Measurements from ENCODE around the gene EMILIN1.
"Not testable (repeated sequence)": the region's sequence is repeated elsewhere in the genome, so short reads cannot be mapped to it uniquely, and the experiment has no call there.

The EMILIN1 gene

DNA sequence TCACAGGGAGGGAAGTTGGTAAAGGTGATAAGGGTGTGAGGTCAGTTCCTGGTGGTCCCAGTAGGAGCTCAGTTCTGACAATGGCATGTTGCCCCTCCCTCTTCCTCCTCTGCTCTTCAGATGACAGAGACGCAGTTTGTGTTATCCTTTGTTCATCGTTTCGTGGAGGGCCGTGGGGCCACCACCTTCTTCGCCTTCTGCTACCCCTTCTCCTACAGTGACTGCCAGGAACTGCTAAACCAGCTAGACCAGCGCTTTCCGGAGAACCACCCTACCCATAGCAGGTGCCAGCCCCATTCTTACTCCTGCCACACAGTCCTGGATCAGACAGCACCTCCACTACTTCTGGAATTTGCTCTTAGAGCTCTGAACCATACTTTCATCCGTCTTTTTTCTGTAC is 24.6 kb upstream of the EMILIN1 start:
- no peak for DNase-seq (ENCODE audit: low read depth in 1 of 2, low spot score in 1 of 2)

DNA sequence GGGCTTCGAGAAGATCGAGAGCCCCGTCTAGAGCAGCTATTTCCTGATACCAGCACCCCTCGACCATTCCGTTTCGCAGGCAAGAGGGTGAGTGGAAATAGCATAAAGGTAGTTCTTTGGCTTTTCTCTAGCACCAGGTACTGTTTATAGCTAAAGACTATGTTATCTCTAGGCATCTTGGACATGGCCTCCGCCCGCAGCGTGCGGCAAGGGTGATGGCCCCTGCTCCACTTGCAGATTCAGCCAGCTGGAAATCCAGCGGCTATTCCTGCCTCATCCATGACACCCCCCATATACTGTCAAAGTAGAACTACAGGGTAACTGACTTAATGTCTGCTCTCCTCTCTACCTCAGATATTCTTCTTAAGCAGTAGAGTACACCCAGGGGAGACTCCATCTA is 23.7 kb upstream of the EMILIN1 start:
- no peak for DNase-seq (ENCODE audit: low read depth in 1 of 2, low spot score in 1 of 2)

DNA sequence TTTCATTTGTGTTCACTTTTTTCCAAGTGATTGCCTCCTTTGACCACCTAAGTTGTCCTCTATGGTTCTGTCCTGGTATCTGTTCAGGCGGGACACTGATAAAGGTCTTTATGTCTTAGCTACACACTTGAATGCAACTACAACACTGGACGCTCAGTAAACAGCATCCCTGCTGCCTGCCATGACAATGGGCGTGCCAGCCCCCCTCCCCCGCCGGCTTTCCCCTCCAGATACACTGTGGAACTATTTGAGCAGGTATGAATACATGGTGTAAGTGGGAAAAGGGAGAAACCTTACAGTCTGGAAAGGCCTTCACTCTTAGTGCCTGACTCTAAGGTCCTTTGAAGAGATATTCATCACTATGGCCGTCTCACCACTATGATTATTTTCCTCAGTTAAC is 21.2 kb upstream of the EMILIN1 start:
- no peak for DNase-seq (ENCODE audit: low read depth in 1 of 2, low spot score in 1 of 2)

DNA sequence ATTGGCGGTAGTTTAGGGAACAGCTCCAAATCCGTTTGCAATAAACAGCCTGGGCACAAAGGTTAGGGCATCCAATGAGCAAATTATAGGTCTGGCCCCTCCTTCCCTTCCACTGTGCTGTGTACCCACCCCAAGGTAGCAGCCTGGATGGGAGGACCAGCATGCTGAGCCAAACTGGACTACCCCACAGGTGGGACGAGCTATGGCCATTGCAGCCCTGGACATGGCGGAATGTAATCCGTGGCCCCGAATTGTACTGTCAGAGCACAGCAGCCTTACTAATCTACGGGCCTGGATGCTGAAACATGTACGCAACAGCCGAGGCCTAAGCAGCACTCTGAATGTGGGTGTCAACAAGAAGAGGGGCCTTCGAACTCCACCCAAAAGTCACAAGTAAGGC is 20.2 kb upstream of the EMILIN1 start:
- DNase-seq (ENCODE audit: low read depth in 1 of 2, low spot score in 1 of 2): no peak

DNA sequence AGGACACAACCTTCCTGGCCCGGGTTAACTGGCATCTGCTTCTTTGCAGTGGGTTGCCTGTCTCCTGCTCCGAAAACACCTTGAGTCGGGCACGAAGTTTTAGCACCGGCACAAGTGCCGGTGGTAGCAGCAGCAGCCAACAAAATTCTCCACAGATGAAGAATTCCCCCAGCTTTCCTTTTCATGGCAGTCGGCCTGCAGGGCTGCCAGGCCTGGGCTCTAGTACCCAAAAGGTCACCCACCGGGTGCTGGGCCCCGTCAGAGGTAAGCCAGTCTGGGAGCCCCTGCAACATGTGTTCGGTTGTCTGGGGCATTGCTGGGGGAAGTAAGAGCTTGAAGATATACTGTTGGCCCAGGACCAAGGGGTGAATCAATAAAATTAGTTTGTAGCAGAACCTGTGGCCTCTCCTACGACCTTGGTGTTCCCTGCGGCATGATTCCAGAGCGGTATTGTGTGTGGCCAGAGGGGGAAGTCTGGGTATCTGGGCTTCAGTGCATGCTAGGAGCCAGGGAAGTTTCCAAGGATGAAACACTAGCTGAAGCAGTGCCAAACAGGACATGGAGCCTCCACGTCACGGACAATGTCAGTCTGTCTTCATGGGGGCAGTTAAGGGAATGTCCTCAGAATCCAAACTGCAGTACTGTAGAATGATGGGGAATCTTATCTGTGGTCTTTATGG is 19.1 kb upstream of the EMILIN1 start:
- no peak for DNase-seq (ENCODE audit: low read depth in 1 of 2, low spot score in 1 of 2)

DNA sequence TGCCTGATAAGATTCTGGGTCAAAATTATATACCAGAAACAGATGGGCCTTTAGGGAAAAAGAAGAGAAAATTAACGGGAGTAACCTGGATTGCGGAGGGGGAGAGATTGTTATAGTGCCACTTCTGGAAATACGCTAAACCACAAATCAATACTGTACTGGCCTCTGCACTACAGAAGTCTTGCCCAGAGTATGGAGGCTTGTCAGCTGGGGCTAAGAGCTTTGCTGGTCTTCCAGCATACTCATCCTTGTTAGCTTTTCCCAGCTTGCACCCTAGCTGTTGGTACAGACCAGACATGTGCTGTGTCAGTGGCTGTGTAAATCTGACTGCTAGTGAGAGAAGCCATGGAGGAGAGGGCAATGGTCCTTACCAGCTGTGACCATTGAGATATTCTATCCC is 18.1 kb upstream of the EMILIN1 start:
- no peak for DNase-seq (ENCODE audit: low read depth in 1 of 2, low spot score in 1 of 2)

DNA sequence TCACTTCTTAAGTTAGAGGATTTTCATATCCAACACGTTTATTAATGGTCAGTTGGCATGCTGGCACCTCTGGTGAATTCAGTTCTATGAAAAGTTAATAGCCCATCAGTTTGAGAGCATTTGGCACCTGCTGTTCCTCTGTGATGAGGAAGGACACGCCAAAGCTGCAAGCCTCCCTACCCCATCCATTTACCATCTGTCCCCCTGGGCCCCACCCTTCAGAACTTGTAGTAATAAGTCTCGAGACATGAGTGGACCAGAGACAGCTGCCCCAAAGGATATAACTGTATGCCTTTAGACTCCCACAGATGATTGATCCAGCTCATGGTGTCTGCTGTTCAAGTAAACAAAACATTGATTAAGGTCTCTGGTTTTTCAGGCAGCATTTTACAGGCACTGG is 13.3 kb upstream of the EMILIN1 start:
- no peak for DNase-seq (ENCODE audit: low read depth in 1 of 2, low spot score in 1 of 2)

DNA sequence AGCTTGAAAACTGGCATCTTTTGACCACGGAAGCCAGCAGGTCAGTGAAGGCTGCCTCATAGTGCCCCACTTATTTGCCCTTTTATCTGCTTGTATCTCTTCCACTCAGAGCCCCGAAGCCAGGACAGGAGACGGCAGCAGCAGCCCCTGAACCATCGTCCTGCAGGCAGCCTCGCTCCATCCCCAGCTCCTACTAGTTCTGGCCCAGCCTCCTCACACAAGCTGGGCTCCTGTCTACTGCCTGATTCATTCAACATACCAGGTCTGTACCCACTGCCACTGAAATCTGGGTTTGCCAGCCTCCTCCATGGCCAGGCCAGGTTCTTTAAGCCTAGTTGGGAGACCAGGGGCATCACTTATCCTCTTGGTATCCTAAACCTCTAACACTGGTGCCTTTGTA is 11.0 kb upstream of the EMILIN1 start:
- no peak for DNase-seq (ENCODE audit: low read depth in 1 of 2, low spot score in 1 of 2)

DNA sequence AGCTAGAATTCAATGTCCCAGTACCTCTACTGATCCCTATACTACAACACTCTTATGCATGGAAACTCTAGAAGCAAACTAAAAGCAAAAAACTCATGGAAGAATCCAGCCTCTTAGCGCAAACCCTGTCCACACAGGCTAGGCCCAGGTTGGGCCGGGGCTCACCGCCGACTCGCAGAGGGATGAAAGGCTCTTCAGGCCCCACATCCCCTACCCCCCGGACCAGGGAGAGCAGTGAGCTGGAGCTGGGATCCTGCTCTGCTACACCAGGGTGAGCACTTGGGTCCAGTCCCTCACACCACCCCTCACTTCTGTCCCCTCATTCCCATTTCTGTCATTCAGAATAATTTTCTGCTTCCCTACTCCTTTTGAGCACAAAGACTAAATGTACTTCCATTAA is 9.0 kb upstream of the EMILIN1 start:
- no peak for DNase-seq (ENCODE audit: low read depth in 1 of 2, low spot score in 1 of 2)

DNA sequence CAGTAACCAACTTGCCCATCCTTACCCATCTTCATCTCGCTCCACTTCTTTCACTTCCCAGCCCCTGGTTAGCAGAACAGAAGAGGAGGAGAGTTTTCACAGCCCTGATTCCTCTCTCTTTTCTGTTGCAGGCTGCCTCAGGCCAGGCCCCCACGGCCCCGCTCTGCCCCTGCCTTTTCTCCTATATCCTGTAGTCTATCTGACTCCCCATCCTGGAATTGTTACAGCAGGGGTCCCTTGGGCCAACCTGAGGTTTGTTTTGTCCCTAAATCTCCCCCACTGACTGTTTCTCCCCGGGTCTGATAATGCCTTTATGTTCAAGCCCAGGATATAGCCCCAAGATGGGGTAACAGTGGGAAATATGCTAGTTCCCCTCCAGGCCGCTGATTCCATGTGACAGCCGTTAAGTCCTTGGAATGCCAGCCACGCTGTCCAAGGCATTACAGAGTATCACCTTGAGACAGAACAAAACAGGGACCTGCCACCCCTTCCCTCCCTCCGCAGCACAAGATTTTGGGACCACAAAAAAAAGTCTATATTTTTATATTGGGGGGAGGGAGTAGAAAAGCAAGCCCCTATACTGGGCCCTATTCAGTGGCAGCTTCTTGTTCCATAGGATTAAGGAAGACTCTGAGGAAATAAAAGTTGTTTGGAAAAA is 8.3 kb upstream of the EMILIN1 start:
- DNase-seq (ENCODE audit: low read depth in 1 of 2, low spot score in 1 of 2): no peak

DNA sequence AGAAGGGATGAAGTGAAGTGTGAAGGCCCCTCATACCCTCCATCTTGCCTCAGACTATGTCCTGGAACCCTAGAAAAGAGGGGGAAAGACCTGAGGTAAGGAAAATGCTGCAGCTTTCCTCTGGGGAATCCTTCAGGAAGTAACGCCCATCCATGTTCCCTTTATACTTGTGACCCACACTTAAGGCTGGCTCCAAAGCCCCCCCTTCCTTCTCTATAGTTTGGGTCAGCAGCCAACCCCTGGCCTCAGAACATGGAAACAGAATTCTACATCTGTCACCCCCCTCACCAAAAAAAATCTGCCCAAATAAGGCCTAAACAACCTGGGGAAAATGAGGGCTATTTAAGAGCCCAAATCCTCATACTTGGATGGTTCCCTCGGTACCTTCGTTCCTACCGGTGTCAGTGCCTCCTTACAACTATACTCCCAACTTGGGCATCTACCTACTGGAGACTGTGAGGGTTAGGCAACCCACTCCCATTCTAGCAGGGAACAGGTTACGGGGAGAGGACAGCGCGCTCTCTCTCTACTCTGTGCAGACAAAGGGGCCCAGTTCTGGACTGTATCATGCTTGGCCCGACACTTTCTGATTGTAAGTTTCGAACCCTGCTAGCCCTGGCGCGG is 7.7 kb upstream of the EMILIN1 start:
- DNase-seq (ENCODE audit: low read depth in 1 of 2, low spot score in 1 of 2): no peak

DNA sequence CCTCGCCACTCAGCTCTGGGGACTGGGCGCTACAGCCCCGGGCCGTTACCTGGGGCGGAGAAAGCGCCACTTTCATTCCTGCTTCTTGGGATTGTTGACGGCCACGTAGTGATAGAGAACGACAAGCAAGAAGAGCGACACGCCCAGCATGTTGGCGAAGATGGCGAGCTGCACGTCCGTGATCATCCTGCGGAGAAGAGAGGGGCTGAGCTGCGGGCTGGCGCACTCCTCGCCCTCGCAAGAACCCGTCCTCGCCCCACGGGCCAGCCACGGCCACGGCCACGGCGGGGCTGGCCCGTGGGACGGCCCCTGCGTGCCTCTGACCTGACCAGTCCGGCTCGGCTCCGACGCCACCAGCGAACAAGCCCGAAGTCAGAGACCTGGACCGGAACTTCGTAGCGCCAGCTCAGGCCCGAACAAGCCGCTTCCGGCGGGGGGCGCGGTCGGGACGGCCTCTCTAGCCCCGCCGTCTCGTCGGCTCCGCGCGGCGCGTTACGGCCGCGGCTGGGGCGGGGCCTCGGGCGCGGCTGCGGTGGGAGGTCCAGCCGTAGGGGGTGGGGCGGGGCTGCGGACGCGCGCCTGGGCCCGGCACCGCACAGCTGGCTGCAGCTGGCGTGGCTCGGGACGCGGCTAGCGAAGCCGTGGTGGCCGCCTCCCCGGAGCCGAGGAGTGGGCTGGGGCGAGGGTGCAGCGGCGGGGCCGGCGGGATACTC is 7.0 kb upstream of the EMILIN1 start, which contains the start of gene OST4:
TSS of gene OST4 (minus strand) at position 378 of the 713 bp plus-strand sequence.
- DNase-seq (ENCODE audit: low read depth in 1 of 2, low spot score in 1 of 2): peak; percentile 81 to 88

DNA sequence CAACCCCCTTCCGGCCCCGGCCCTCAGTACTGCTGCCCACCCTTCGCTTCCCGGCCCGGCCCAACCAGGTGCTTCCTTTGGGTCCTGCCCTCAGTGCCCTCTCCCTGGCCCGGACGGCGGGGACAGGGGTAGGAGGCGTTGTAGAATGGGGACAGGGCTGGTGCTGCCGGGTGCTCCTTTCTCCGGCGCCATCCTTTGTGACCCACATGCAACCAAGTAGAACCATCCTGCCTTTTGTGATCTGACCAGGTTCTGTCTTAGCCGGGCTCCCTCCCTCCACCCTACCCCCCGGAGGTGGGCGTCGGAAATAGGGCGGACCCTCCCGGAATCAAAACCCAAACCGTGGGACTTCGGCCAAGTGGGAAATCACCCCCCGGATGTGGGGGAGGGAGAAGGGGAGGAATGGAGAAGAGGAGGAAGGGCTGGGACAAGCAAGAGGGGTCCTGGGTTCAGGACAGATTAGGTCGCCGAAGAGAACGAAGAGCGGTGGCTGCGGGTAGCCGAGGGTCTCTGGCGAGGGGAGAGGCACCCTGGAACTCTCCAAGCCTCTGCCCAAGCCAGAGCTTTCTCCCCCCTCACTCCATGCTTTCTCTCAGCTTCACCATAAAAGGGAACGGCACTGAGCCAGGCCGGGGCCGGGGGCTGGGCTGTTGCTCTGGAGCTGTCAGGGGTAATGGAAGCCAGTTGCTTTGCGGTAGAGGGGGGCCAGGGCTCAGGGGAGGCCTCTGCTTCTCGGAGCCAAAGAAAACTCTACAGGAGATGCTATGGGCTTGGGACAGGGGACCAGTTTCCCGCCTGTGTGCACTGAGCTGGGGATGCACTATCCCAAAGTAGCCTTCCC is 6.2 kb upstream of the EMILIN1 start:
- no peak for DNase-seq (ENCODE audit: low read depth in 1 of 2, low spot score in 1 of 2)

DNA sequence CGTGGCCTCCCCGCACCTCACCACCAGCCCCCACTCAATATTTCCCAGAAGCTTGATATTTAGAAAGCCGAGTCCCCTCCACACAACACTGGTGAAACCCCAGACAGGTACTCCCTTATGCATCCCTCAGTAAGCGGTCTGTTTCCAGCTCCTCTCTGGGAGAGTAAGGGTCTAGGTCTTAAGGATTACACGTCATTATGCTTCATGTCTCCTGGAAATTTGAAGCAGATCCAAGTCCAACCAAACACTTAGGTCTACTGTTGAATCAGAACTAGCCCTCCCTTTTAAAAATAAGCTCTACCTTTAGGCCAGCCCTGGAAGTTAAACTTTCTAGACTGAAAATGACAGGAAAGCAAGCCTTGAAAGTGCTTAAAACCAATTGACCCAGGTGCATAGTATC is 5.5 kb upstream of the EMILIN1 start:
- DNase-seq (ENCODE audit: low read depth in 1 of 2, low spot score in 1 of 2): no peak

DNA sequence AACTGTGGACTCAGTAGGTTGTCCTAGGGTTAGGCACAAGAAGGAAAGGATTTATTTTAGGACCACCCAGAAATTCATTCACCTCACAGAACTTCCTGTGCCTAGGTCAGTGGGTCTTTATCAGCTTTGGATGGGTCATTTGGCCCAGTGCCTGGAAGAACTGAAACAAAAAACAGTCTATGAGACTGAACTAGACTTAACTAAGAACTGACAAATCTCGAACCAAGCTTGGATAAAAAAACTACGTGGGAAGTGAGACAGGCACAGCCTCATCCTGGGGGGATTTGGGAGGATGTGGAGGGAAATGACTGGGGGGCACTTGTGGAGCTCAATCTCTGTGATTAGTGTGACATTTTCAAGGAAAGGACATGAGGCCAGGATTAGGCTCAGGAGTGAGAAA is 4.6 kb upstream of the EMILIN1 start:
- no peak for DNase-seq (ENCODE audit: low read depth in 1 of 2, low spot score in 1 of 2)

DNA sequence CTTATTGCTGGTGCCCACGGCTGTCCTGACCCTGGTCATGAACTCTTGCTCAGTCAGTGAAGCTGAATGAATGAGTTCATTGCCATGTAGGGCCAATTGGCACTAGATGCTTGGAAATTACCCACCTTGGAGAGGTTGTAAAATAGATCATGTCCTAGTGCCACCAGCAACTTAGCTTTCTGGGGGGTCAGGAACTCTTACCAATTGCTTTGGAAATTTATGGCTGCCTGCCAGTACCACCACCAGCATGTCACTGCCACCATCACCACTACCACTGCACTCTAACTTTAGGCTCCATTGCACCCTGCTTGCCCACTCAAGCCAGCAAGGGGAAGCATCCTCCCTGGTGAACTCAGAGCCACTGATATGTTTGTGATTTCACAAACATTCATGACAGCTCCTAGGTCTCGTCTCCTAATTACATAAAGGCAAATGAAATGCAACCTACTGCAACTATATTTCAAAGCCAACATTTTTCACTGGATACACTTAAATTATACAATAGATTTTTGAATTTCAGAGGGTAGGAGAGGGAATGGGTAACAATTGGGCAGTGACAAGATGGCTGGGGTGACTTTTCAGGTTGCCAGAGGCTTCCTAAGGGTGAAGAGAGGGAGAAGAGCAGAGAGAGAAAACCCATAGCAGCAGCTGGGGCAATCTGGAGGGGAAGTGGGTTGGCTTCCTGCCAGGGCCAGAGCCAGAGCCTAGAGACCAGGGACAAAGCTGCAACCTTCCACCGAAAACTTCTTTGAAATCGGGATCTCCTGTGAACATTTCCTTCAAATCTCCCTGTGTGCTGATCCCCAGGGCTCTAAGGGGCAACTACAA is 3.5 kb upstream of the EMILIN1 start:
- no peak for DNase-seq (ENCODE audit: low read depth in 1 of 2, low spot score in 1 of 2)

DNA sequence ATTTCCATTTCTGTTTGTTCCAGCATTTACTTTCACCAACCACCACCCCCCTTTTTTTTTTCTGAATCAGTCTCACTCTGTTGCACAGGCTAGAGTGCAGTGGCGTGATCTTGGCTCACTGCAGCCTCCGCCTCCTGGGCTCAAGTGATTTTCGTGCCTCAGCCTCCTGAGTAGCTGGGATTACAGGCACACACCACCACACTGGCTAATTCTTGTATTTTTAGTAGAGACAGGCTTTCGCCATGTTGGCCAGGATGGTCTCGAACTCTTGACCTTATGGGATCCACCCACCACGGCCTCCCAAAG is 2.9 kb upstream of the EMILIN1 start:
- not testable (repeated sequence) for DNase-seq (ENCODE audit: low read depth in 1 of 2, low spot score in 1 of 2)

DNA sequence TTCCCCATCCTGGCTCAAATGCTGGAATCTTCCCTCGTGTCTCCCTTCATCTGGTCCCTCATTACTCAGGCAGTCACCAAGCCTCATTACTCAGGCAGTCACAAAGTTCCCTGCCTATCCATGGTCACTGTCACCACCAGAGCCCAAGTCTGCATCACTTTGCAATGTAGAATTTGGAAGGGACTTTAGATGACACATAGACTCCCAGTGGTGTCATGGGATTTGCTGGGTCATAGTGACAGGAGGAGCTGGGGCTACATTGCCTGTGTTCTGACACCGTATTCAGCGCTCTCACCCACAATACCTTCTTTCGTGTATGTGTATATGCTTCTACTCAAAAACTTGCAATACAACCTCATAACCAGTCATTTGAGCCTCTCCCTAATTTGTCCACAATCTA is 2.1 kb upstream of the EMILIN1 start:
- no peak for DNase-seq (ENCODE audit: low read depth in 1 of 2, low spot score in 1 of 2)

DNA sequence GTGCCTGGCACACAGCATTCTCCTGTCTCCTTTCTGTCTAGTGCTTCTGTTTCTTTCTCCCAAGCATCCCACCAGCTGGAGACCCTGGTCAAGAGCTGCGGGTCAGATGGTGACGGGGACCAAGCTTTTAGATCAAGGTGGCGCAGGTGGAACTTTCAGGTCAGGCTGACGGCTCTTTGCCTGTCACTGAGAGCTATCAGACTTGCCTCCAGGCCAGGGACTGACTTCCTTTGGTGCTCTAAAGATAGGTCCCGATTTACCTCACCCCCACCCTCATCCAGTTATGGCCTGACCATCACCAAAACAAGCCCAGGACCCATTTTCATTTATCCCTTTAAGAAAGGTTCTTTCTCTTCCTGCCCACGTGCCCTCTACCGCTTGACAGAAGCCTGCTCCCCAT is 1.2 kb upstream of the EMILIN1 start:
- DNase-seq (ENCODE audit: low read depth in 1 of 2, low spot score in 1 of 2): no peak
